Gastroesophageal sphincter (tissue), 3 donors: ENCODE measurements around the gene GP9.
A peak's percentile ranks its signal among the peaks of the same experiment; 100 is the strongest.

ENCODE experiments used
- CTCF ChIP-seq, 4 experiments: fragments of 200-600 bp in 2 of 4; fragments of 450-650 bp in 2 of 4; sonication (generic) in 1 of 4; IDR thresholded peaks; one replicate each; pipeline ENCODE4 v1.5.1; 2017 to 2019; ENCODE audit warnings: antibody characterized with exemption in 4 of 4, mild to moderate bottlenecking in 2 of 4, moderate library complexity in 2 of 4
- EP300 ChIP-seq: sonication (generic); formaldehyde crosslinking; IDR thresholded peaks from one replicate; pipeline ENCODE4 v1.6.1; 2017; ENCODE audit warnings: antibody characterized with exemption, mild to moderate bottlenecking
- POLR2A ChIP-seq, 2 donors: fragments of 450-650 bp; IDR thresholded peaks; one replicate each; pipeline ENCODE4 v1.6.1; 2017; ENCODE audit warnings: antibody characterized with exemption in 2 of 2, mild to moderate bottlenecking in 2 of 2, moderate library complexity in 1 of 2
- POLR2AphosphoS5 ChIP-seq: sonication (generic); formaldehyde crosslinking; IDR thresholded peaks from one replicate; pipeline ENCODE4 v1.6.1; 2017; ENCODE audit warnings: antibody characterized with exemption

GRCh38 chr3:129022114-129023007 lies 38.2 kb upstream of the GP9 start:
- TF ChIP-seq POLR2A (IDR thresholded peaks at IDR 0.05) (no peak), CTCF (IDR thresholded peaks at IDR 0.05) (no peak), EP300 (no peak), POLR2AphosphoS5 (peak; percentile 76)
